SW 1271 (cell line): Measurements from ENCODE around the gene ALDH1A1.
"Not testable (repeated sequence)": the region's sequence is repeated elsewhere in the genome, so short reads cannot be mapped to it uniquely, and the experiment has no call there.

ENCODE experiments used
- DNase-seq, 2 experiments: peaks; one replicate each; lab custom pipeline; 2025; lab: John Stamatoyannopoulos, UW

Gene ALDH1A1

GRCh38 chr9:72896439-72896838 is 56.4 kb downstream of the ALDH1A1 start:
- no peak for DNase-seq

GRCh38 chr9:72895122-72895521 is 57.7 kb downstream of the ALDH1A1 start:
- no peak for DNase-seq

- no peak for DNase-seq
Measured at GRCh38 chr9:72894342-72894741, 58.5 kb downstream of the ALDH1A1 start.

- DNase-seq: no peak
Measured at GRCh38 chr9:72893437-72893836, 59.4 kb downstream of the ALDH1A1 start.

GRCh38 chr9:72891043-72891442 is 61.8 kb downstream of the ALDH1A1 start:
- no peak for DNase-seq

- no peak for DNase-seq
Measured at GRCh38 chr9:72888943-72889342, 63.9 kb downstream of the ALDH1A1 start.

GRCh38 chr9:72888067-72888466 is 64.8 kb downstream of the ALDH1A1 start:
- DNase-seq: no peak

- no peak for DNase-seq
Measured at GRCh38 chr9:72886386-72886785, 66.5 kb downstream of the ALDH1A1 start.

- DNase-seq: no peak
Measured at GRCh38 chr9:72884508-72884907, 68.3 kb downstream of the ALDH1A1 start.

GRCh38 chr9:72883875-72884274 is 69.0 kb downstream of the ALDH1A1 start:
- DNase-seq: no peak

GRCh38 chr9:72882117-72882775 is 70.6 kb downstream of the ALDH1A1 start:
- no peak for DNase-seq

- DNase-seq: no peak
Measured at GRCh38 chr9:72880821-72881220, 72.0 kb downstream of the ALDH1A1 start.

GRCh38 chr9:72875221-72875620 is 77.6 kb downstream of the ALDH1A1 start:
- DNase-seq: no peak

- DNase-seq: no peak
Measured at GRCh38 chr9:72874344-72874743, 78.5 kb downstream of the ALDH1A1 start.

- no peak for DNase-seq
Measured at GRCh38 chr9:72873456-72873855, 79.4 kb downstream of the ALDH1A1 start.

GRCh38 chr9:72872718-72873117 is 80.1 kb downstream of the ALDH1A1 start:
- DNase-seq: no peak

GRCh38 chr9:72871685-72872084 is 81.2 kb downstream of the ALDH1A1 start:
- peak in 1 of 2 experiments; percentile 15 for DNase-seq

GRCh38 chr9:72864327-72864726 is 88.5 kb downstream of the ALDH1A1 start:
- no peak for DNase-seq

GRCh38 chr9:72863456-72864094 is 89.3 kb downstream of the ALDH1A1 start:
- DNase-seq: no peak

GRCh38 chr9:72862788-72863187 is 90.1 kb downstream of the ALDH1A1 start:
- DNase-seq: not testable (repeated sequence)

- no peak for DNase-seq
Measured at GRCh38 chr9:72858089-72858912, 94.6 kb downstream of the ALDH1A1 start.

GRCh38 chr9:72857624-72857996 is 95.2 kb downstream of the ALDH1A1 start:
- DNase-seq: no peak
